Prostate gland (tissue), 2 donors: ENCODE measurements around the gene MEGF10.

Source experiments
- CTCF ChIP-seq, 4 experiments: fragments of 200-600 bp in 2 of 4; fragments of 450-650 bp in 2 of 4; sonication (generic) in 2 of 4; IDR thresholded peaks; 1 replicate in 3 of 4; 2 replicates in 1 of 4; pipeline ENCODE4 v1.5.1; 2016 to 2019; ENCODE audit warnings: antibody characterized with exemption in 4 of 4, mild to moderate bottlenecking in 2 of 4, moderate library complexity in 2 of 4
- POLR2A ChIP-seq: fragments of 450-650 bp; IDR thresholded peaks from one replicate; pipeline ENCODE4 v1.6.1; 2016; ENCODE audit warnings: antibody characterized with exemption, mild to moderate bottlenecking
- POLR2AphosphoS5 ChIP-seq: sonication (generic); formaldehyde crosslinking; IDR thresholded peaks from one replicate; pipeline ENCODE4 v1.6.1; 2017; ENCODE audit warnings: antibody characterized with exemption

GRCh38 chr5:127358284-127358683 lies 67.7 kb downstream of the MEGF10 start:
- TF ChIP-seq CTCF (IDR thresholded peaks at IDR 0.05) (no peak), POLR2AphosphoS5 (no peak), POLR2A (no peak)
